Mammary epithelial cell (primary cell): ENCODE data around the gene TNFSF13B.

Experiments used
- EZH2 ChIP-seq: IDR thresholded peaks from 2 replicates; pipeline ENCODE4 v1.6.1; 2012; ENCODE audit warnings: low read length, inconsistent platforms, borderline replicate concordance
- TF ChIP-seq, protein P1 (sequence below), 2 donors: IDR thresholded peaks in 1 of 2; conservative IDR thresholded peaks in 1 of 2; 2 replicates each; pipeline ENCODE4 v1.5.1; 2011 to 2012; ENCODE audit warnings: inconsistent platforms in 2 of 2, low read length in 2 of 2, mild to moderate bottlenecking in 2 of 2, control low read depth in 1 of 2, low read depth in 1 of 2; ENCODE audit not compliant: insufficient read depth in 1 of 2; ENCODE audit errors: extremely low read depth in 1 of 2

DNA sequence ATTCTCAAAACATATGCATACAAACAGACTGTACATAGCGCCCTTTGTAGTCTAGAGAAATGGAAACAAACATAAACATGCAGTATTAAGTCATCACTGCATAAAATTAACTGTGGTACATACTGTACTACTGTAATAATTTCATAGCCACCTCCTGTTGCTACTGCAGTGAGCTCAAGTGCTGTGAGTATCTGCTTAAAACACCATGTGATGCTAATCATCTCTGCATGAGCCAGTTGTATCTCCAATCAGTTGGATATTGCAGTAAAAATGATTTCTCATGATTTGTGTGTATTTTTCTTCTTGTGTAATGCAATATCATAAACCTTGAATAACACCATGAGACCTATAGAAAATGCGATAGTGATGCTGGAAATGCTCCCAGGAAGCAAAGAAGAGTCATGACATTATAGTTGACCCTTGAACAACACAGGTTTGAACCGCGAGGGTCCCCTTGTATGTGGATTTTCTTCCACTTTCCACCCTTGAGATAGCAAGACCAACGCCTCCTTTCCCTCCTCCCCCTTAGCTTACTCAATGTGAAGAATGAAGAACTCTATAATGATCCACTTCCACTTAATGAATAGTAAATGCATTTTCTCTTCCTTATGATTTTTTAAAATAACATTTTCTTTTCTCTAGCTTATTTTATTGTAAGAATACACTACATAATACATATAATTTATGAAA lies 4.1 kb downstream of the TNFSF13B start:
- TF ChIP-seq EZH2, result no peak
- TF ChIP-seq, protein P1, sequence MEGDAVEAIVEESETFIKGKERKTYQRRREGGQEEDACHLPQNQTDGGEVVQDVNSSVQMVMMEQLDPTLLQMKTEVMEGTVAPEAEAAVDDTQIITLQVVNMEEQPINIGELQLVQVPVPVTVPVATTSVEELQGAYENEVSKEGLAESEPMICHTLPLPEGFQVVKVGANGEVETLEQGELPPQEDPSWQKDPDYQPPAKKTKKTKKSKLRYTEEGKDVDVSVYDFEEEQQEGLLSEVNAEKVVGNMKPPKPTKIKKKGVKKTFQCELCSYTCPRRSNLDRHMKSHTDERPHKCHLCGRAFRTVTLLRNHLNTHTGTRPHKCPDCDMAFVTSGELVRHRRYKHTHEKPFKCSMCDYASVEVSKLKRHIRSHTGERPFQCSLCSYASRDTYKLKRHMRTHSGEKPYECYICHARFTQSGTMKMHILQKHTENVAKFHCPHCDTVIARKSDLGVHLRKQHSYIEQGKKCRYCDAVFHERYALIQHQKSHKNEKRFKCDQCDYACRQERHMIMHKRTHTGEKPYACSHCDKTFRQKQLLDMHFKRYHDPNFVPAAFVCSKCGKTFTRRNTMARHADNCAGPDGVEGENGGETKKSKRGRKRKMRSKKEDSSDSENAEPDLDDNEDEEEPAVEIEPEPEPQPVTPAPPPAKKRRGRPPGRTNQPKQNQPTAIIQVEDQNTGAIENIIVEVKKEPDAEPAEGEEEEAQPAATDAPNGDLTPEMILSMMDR (conservative IDR thresholded peaks at IDR 0.05 in 1 of 2, IDR thresholded peaks at IDR 0.05 in 1 of 2; ENCODE audit: extremely low read depth in 1 of 2, insufficient read depth in 1 of 2, low read depth in 1 of 2, low read length in 2 of 2), result no peak
